ENCODE measurements around the gene RABL6.
"Not testable (repeated sequence)": the region's sequence is repeated elsewhere in the genome, so short reads cannot be mapped to it uniquely, and the experiment has no call there.

The RABL6 gene

DNA sequence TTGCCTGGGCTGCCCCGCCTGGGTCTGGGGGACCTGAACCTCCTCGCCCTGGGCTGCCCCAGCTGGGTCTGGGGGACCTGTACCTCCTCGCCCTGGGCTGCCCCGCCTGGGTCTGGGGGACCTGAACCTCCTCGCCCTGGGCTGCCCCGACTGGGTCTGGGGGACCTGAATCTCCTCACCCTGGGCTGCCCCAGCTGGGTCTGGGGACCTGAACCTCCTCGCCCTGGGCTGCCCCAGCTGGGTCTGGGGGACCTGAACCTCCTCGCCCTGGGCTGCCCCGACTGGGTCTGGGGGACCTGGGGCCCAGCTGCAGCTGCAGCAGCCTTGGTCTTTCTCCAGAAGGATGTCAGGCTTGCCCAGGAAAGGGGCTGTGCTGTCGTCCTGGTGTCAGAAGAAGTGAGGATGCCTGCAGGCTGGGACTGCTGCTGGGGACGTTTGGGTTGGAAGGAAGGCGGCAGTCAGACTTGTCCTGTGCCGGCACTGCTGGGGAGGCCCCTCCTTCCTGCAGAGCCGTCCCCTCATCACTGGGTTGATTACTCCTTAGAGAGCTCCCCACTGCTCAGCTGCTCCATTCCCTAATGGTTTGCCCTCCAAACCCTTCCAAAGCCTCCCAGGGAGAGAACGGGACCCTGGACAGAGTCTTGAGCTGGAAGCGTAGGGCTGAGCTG, 25.8 kb downstream of the RABL6 start:
- H3K4me3 ChIP-seq (ENCODE audit: low read length); H3K27me3 ChIP-seq (ENCODE audit: insufficient read depth, low read length); H3K4me1 ChIP-seq (ENCODE audit: insufficient read depth, low read length); H2AFZ ChIP-seq (ENCODE audit: low read depth, low read length); H3K9me3 ChIP-seq (ENCODE audit: low read length): not testable (repeated sequence)
- H3K36me3 ChIP-seq (ENCODE audit: insufficient read depth, low read length), result peaks cover 67% of the 10 kb centered on the region

DNA sequence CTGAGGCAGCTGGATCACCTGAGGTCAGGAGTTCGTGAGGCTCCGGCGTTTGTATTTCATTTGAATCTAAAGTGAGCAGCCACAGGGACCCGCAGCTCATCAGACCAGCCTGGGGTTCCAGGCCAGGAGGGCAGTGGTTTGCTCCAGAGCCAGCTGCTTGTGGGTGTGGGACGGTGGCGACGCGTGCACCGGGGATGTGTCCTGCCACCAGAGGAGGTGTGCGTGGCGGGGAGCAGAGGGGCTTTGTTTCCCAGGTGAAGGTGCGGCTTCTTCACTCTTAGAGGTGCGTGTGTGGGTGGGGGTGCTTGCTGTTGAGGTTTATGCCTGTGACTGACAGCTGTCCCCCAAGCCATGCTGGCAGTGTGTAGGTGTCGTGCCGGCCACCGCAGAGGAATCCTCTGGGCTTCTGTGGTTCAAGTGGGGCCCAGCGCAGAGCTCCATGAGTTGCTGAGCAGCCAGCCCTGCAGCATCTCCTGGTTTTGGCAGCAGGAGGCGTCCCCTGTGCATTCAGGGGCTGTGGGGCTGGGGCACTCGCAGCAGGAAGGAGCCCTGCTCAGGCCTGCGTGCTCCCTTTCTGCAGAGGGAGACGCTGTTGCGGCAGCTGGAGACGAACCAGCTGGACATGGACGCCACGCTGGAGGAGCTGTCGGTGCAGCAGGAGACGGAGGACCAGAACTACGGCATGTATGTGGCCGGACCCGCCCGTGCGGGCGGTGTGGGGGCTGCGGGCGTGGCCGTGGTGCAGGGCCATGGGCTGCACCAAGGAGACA, 27.6 kb downstream of the RABL6 start:
- Histone ChIP-seq H3K4me1 (ENCODE audit: insufficient read depth, low read length) (peaks cover 6% of the 10 kb centered on the region), H3K4me3 (ENCODE audit: low read length) (no peak overlapping the region), H2AFZ (ENCODE audit: low read depth, low read length) (no peak overlapping the region), H3K27me3 (ENCODE audit: insufficient read depth, low read length) (no peaks in the 10 kb centered on the region), H3K9me3 (ENCODE audit: low read length) (no peaks in the 10 kb centered on the region), H3K36me3 (ENCODE audit: insufficient read depth, low read length) (peaks cover 63% of the 10 kb centered on the region)

DNA sequence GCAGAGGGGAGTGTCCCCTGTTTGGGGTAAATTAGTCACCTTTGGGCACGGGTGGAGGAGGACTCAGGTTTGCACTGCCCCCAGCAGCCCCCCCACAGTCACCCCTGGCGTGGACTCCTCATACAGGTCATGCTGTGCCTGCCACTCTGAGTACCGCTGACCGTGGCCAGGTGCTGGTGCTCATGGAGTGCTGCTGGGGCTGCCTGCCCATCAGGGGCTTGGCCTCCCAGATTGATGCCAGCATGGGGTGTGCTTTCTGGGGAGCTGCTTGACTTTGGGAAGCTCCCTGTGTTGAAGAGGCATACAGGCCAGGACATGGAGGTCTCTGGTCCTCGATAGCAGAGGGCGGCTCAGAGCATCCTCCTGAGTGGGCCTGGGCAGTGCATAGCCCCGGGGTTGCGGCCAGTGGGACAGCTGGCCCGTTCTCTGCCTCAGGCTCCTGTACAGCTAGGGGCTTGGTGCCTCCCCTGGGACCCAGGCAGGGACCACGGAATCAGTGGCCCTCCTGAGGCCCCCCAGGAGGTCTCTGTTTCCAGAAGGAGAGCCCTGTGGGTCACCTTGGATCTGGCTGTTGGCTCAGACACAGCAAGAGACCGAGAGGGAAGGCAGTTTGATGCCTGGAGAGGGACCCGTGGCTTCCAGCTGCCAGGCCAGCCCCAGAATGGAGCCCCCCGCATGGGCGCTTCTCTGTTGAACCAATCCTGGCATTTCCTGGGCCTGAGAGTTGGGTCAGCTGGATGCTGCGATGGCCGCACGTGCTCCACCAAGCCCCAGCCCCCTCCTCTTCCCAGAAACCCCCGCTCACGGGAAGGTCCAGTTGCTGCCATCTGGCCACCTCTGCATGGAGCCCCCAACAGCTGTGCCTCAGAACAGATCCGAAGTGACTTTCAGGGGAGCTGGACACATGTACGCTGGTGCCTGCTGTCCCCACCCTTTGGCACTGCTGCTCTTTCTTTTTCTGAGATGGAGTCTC, 28.5 kb downstream of the RABL6 start:
- Histone ChIP-seq H3K4me3 (ENCODE audit: low read length) (no peak overlapping the region), H3K36me3 (ENCODE audit: insufficient read depth, low read length) (peaks cover 54% of the 10 kb centered on the region), H3K4me1 (ENCODE audit: insufficient read depth, low read length) (peaks cover 14% of the 10 kb centered on the region), H3K9me3 (ENCODE audit: low read length) (no peaks in the 10 kb centered on the region), H3K27me3 (ENCODE audit: insufficient read depth, low read length) (no peaks in the 10 kb centered on the region), H2AFZ (ENCODE audit: low read depth, low read length) (no peak overlapping the region)

DNA sequence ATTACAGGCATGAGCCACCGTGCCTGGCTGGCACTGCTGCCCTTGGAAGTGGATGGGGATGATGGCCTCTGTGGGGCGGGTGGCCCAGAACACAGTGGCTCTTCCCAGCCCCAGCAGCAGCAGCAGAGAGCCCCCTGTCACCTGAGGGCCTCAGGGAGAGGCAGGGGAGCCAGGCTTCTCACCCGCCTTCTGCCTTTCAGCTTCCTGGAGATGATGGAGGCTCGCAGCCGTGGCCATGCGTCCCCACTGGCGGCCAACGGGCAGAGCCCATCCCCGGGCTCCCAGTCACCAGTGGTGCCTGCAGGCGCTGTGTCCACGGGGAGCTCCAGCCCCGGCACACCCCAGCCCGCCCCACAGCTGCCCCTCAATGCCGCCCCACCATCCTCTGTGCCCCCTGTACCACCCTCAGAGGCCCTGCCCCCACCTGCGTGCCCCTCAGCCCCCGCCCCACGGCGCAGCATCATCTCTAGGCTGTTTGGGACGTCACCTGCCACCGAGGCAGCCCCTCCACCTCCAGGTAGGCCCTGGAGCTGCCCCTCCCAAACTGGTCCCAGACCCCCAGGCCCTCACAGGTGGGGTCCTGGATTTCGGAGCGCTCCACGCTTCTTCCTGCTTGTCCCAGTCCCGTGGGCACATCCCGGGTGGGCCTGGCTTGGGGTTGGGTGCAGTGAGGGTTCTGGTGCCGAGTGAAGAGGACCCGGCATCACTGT, 29.6 kb downstream of the RABL6 start:
- Histone ChIP-seq H3K36me3 (ENCODE audit: insufficient read depth, low read length) (peaks cover 43% of the 10 kb centered on the region), H3K27me3 (ENCODE audit: insufficient read depth, low read length) (no peaks in the 10 kb centered on the region), H2AFZ (ENCODE audit: low read depth, low read length) (no peak overlapping the region), H3K4me3 (ENCODE audit: low read length) (no peak overlapping the region), H3K9me3 (ENCODE audit: low read length) (no peaks in the 10 kb centered on the region), H3K4me1 (ENCODE audit: insufficient read depth, low read length) (peaks cover 23% of the 10 kb centered on the region)

DNA sequence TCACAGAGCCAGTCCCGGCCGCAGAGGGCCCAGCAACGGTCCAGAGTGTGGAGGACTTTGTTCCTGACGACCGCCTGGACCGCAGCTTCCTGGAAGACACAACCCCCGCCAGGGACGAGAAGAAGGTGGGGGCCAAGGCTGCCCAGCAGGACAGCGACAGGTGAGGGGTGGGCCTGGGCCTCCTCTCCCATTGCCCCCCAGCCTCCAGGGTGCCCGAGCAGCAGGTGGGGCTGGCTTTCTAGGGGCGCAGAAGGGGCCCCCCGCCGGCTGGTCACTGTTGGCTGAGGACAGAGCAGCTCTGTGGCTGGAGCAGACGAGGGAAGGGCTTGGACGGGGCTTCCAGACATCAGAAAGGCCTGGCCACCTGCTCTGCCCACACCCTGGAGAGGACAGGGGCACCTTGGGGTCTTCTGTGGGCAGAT, 30.1 kb downstream of the RABL6 start:
- not testable (repeated sequence) for H3K9me3 ChIP-seq (ENCODE audit: low read length); H3K27me3 ChIP-seq (ENCODE audit: insufficient read depth, low read length); H2AFZ ChIP-seq (ENCODE audit: low read depth, low read length); H3K4me3 ChIP-seq (ENCODE audit: low read length)
- Histone ChIP-seq H3K36me3 (ENCODE audit: insufficient read depth, low read length) (peaks cover 38% of the 10 kb centered on the region), H3K4me1 (ENCODE audit: insufficient read depth, low read length) (peaks cover 26% of the 10 kb centered on the region)

DNA sequence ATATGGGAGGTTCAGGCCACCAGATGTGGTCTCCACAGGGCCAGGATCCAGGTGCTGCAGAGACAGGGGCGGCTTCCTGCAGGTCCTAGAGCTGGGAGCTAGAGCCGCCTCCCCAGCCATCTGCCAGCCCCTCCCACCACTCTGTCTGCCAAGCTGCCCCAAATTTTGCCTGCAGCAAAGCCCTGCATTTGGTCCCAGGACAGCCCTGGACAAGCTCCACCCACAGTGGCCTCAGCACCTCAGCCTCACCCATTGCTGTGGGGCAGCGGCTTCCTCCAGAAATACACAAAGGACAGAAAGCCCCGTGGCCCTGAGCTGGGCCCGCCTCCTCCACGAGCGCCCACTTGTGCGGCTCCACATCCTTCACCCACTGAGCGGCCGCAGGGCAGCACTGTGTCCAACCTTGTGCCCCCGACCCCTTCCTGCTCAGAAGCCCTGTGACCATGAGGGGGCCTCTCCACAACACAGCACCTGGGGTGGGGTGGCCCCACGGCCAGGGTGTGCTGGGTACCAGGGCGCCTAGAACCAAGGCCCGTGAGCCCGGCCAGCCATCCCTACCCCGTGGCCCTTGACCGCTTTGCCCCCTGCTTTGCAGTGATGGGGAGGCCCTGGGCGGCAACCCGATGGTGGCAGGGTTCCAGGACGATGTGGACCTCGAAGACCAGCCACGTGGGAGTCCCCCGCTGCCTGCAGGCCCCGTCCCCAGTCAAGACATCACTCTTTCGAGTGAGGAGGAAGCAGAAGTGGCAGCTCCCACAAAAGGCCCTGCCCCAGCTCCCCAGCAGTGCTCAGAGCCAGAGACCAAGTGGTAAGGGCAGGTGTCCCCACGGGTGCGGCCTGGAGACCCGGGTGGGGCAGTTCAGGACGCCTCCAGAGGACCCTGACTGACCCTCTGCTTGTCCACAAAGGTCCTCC, 30.8 kb downstream of the RABL6 start:
- no peaks in the 10 kb centered on the region for H3K27me3 ChIP-seq (ENCODE audit: insufficient read depth, low read length)
- H3K36me3 ChIP-seq (ENCODE audit: insufficient read depth, low read length), result peaks cover 37% of the 10 kb centered on the region
- no peak overlapping the region for H3K4me3 ChIP-seq (ENCODE audit: low read length)
- H3K9me3 ChIP-seq (ENCODE audit: low read length), result no peaks in the 10 kb centered on the region
- H3K4me1 ChIP-seq (ENCODE audit: insufficient read depth, low read length), result peaks cover 32% of the 10 kb centered on the region
- no peak overlapping the region for H2AFZ ChIP-seq (ENCODE audit: low read depth, low read length)

DNA sequence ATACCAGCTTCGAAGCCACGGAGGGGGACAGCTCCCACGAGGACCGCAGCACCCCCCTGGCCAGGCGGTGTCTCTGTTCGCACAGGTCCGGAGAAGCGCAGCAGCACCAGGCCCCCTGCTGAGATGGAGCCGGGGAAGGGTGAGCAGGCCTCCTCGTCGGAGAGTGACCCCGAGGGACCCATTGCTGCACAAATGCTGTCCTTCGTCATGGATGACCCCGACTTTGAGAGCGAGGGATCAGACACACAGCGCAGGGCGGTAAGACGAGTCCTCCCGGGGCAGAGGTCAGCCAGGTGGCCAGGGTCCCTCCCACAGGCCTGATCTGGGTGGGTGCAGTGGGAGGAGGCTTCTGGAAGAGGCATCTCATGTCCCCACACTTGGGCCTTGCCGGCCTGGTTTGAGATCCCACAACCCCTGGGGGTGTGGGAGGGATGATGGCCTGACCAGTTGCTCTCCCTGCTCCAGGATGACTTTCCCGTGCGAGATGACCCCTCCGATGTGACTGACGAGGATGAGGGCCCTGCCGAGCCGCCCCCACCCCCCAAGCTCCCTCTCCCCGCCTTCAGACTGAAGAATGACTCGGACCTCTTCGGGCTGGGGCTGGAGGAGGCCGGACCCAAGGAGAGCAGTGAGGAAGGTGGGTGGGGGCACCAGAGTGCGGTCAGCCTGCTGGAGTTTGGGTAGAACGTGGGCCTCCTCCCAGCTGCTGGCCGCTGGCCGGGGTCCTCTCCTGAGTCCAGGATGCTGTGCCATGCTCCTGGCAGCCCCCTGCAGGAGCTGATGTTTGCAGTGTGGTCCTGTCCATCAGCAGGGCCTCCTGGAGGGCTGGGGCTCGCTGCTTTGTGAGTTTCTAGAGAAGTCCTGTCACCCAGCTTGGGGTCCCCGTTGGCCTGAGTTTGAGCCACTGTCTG, 31.7 kb downstream of the RABL6 start:
- Histone ChIP-seq H3K27me3 (ENCODE audit: insufficient read depth, low read length) (no peaks in the 10 kb centered on the region), H3K36me3 (ENCODE audit: insufficient read depth, low read length) (peaks cover 33% of the 10 kb centered on the region), H3K4me3 (ENCODE audit: low read length) (no peak overlapping the region), H3K4me1 (ENCODE audit: insufficient read depth, low read length) (peaks cover 32% of the 10 kb centered on the region), H2AFZ (ENCODE audit: low read depth, low read length) (no peak overlapping the region), H3K9me3 (ENCODE audit: low read length) (no peaks in the 10 kb centered on the region)

DNA sequence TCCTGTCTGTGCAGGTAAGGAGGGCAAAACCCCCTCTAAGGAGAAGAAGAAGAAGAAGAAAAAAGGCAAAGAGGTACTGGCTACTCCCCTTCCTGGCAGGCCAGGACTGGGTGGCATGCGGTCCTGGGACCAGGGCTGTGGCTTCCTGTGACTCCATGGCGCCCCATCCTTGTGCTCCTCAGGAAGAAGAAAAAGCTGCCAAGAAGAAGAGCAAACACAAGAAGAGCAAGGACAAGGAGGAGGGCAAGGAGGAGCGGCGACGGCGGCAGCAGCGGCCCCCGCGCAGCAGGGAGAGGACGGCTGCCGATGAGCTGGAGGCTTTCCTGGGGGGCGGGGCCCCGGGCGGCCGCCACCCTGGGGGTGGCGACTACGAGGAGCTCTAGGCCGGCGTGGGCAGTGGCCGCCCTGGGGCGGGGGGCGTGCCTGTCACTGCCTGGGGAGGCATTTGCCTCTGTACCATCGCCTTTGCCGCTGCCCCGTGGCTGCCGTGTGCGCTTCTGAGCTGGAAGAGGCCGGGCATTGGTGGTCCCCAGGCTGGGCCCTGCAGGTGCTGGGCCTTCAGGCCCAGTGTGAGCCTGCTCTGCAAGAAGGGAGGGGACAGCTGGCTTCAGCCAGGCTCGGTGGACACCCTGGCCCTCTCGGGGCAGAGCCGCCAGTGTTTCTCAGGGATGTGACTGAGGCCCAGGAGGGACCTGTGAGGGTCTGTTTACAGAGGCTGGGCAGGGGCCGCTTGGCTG, 32.6 kb downstream of the RABL6 start:
- Histone ChIP-seq H3K27me3 (ENCODE audit: insufficient read depth, low read length) (no peaks in the 10 kb centered on the region), H3K36me3 (ENCODE audit: insufficient read depth, low read length) (peaks cover 31% of the 10 kb centered on the region), H3K4me3 (ENCODE audit: low read length) (no peak overlapping the region), H2AFZ (ENCODE audit: low read depth, low read length) (no peak overlapping the region), H3K9me3 (ENCODE audit: low read length) (no peaks in the 10 kb centered on the region), H3K4me1 (ENCODE audit: insufficient read depth, low read length) (peaks cover 32% of the 10 kb centered on the region)

DNA sequence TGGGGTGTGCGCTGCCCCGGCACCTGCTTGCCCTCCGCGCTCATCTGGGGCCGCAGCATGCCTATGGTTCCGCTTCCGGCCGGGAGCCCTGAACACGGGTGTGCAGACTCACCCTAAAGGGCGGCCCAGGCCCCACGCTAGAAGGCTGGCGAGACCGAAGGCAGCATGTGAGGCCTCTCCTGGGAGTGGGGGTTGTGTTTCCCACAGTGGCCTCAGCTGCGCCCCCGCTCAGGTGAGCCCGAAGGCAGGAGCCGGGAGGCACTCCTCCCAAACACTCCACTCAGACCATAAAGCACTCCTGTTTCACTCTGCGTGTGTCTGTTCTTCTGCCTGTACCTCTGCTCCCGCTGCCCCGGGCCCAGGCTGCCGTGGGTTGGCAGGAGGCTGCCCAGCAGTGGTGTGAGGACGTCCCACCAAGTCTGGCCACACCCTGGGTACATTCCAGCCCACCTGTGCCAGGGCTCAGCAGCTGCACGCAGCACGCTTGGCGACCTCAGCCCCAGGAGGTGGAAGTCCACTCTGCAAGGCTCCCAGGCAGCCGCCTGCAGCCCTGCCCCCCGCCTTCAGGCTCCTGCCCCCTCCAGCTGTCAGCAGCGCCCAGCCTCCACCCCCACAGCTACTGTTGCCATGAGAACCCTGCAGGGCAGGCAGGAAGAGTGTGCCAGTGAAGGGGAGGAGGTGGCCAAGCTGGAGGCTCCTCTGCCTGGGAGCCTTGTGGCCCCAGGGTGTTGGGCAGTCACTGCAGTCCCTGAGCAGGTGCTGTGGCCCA, 33.3 kb downstream of the RABL6 start:
- Histone ChIP-seq H3K36me3 (ENCODE audit: insufficient read depth, low read length) (peaks cover 24% of the 10 kb centered on the region), H3K4me3 (ENCODE audit: low read length) (no peak overlapping the region), H3K4me1 (ENCODE audit: insufficient read depth, low read length) (peaks cover 32% of the 10 kb centered on the region), H3K27me3 (ENCODE audit: insufficient read depth, low read length) (no peaks in the 10 kb centered on the region), H2AFZ (ENCODE audit: low read depth, low read length) (no peak overlapping the region), H3K9me3 (ENCODE audit: low read length) (no peaks in the 10 kb centered on the region)

DNA sequence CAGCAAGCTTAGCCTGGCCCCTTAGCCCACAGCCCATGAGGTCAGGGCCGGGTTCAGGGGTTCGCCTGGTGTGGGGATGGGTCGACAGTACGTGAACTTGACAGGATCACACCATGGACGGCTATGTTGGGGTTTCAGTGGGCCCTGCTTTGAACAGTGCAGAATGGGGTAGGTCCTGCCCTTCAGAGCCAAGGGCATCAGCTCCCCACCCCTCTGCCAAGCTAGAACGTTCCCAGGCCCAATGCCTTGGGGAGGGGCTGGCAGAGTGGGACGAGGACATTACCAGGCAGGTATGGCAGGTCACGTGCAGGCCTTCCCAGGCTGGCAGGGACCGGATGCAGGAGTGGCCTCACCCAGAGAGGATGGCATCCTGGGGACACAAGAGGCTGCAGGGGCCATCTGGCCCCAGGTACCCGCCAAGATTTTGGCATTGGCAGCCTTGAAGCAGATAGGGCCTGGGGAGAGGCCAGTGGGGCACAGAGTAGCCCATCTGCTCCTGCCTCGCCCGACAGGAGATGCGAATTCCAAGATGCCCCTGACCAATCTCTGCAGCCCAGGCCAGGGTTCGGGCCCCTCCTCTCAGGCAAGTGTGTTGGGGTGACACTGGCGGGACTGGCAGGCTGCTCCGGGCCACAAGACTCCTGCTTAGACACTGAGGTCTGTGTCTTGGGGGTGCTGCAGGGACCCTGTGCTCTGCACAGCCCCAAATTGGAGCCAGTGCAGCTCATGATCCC, 34.1 kb downstream of the RABL6 start:
- H3K9me3 ChIP-seq (ENCODE audit: low read length); H3K4me3 ChIP-seq (ENCODE audit: low read length); H3K27me3 ChIP-seq (ENCODE audit: insufficient read depth, low read length); H2AFZ ChIP-seq (ENCODE audit: low read depth, low read length): not testable (repeated sequence)
- Histone ChIP-seq H3K4me1 (ENCODE audit: insufficient read depth, low read length) (peaks cover 32% of the 10 kb centered on the region), H3K36me3 (ENCODE audit: insufficient read depth, low read length) (peaks cover 22% of the 10 kb centered on the region)

Measured in neuron (in vitro differentiated cells).